Fibroblast of lung (primary cell): Measurements from ENCODE around the gene NFKBIB.

Experiments used
- CTCF ChIP-seq, 2 donors: IDR thresholded peaks in 1 of 2; conservative IDR thresholded peaks in 1 of 2; 1 replicate in 1 of 2; 2 replicates in 1 of 2; pipeline ENCODE4 v1.5.1; 2011 to 2012; ENCODE audit warnings: low read length in 2 of 2, control low read depth in 1 of 2, inconsistent platforms in 1 of 2, low read depth in 1 of 2, mild to moderate bottlenecking in 1 of 2
- EZH2 ChIP-seq: IDR thresholded peaks from 2 replicates; pipeline ENCODE4 v1.5.1; 2012; ENCODE audit warnings: low read length, control low read depth, mild to moderate bottlenecking; ENCODE audit errors: missing control alignments

- TF ChIP-seq CTCF (conservative IDR thresholded peaks at IDR 0.05 in 1 of 2, IDR thresholded peaks at IDR 0.05 in 1 of 2; ENCODE audit: low read depth in 1 of 2, low read length in 2 of 2), result peak; percentile 72 to 73
- TF ChIP-seq EZH2, result no peak
These were observed 29.7 kb upstream of the NFKBIB start for GRCh38 chr19:38869836-38870607.
